ENCODE data around the gene SPEG. TPM values are rescaled to one million over a fixed set of nuclear protein-coding genes. Genes with fewer than 3 reads are reported as not detected.

SPEG gene
- total RNA-seq, 1 experiment from 2014 or later: 16.7 TPM

DNA sequence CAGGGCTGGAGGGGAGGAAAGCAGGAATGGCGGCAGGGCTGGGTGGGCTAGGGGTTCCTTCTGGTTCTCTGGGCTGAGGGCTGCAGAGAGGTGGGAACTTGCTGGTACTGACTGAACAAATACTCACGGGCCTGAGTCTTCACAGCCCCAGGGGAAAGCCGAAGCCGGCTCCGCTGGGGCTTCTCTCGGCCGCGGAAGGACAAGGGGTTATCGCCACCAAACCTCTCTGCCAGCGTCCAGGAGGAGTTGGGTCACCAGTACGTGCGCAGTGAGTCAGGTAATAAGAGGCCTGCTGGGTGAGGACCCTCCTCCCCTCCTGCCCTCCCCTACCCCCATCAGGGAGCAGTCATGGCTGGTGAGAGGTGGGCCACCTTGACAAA lies 50.5 kb downstream of the SPEG start:
- Mint-ChIP-seq H3K36me3 (ENCODE audit: insufficient read depth, unreplicated experiment) (no peaks in the 10 kb centered on the region), H3K4me1 (ENCODE audit: low read depth, unreplicated experiment) (no peaks in the 10 kb centered on the region), H3K4me3 (ENCODE audit: low read depth, unreplicated experiment) (no peak overlapping the region), H3K27ac (ENCODE audit: unreplicated experiment) (no peak overlapping the region), H3K9me3 (ENCODE audit: low read depth, unreplicated experiment) (no peaks in the 10 kb centered on the region), H3K27me3 (ENCODE audit: unreplicated experiment) (peaks cover 77% of the 10 kb centered on the region)
- no TSS peak for BruUV-seq (replicated peaks)
- CTCF ChIA-PET: interaction anchor here (0.6 to 4.3 kb wide), 3 partner anchors 10 to 26 kb away, joined by 3 to 15 read pairs (median 3); a partner anchor contains a TSS
- TF ChIP-seq, protein P1, sequence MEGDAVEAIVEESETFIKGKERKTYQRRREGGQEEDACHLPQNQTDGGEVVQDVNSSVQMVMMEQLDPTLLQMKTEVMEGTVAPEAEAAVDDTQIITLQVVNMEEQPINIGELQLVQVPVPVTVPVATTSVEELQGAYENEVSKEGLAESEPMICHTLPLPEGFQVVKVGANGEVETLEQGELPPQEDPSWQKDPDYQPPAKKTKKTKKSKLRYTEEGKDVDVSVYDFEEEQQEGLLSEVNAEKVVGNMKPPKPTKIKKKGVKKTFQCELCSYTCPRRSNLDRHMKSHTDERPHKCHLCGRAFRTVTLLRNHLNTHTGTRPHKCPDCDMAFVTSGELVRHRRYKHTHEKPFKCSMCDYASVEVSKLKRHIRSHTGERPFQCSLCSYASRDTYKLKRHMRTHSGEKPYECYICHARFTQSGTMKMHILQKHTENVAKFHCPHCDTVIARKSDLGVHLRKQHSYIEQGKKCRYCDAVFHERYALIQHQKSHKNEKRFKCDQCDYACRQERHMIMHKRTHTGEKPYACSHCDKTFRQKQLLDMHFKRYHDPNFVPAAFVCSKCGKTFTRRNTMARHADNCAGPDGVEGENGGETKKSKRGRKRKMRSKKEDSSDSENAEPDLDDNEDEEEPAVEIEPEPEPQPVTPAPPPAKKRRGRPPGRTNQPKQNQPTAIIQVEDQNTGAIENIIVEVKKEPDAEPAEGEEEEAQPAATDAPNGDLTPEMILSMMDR (IDR thresholded peaks at IDR 0.05; ENCODE audit: unreplicated experiment): no peak
- no peak for DNase-seq
- intact Hi-C loops (cut with micrococcal nuclease; ENCODE audit: unreplicated experiment): no loop called here

DNA sequence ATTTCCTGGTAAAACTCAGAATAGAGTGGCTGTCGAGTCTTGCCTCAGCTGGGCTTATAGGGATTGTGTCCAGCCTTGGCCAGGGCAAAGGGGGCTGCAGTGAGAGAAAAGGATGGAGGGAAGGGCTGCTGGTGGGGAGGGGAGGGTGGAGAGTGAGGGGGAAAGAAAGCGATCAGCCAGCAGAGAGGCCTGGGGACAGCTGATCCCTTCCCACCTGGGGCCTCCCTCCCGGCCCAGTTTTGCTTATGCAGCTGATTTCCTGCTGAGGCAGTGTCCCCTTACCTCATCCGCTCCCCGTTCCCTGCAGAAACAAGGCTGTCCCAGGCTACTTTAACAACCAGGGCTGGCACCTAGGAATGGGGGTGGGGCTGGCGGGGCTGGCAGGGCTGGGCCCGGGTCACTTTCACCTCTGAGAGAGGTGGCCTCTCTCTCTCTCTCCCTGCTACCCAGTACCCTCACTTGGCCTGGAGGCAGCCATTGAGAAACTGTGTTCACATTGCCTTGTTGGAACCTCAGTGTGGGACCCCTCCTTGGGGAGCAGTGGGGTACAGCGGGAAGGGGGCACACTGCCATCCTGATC lies 51.8 kb downstream of the SPEG start:
- no TSS peak for BruUV-seq (replicated peaks)
- TF ChIP-seq, protein P1 (IDR thresholded peaks at IDR 0.05; ENCODE audit: unreplicated experiment): no peak

DNA sequence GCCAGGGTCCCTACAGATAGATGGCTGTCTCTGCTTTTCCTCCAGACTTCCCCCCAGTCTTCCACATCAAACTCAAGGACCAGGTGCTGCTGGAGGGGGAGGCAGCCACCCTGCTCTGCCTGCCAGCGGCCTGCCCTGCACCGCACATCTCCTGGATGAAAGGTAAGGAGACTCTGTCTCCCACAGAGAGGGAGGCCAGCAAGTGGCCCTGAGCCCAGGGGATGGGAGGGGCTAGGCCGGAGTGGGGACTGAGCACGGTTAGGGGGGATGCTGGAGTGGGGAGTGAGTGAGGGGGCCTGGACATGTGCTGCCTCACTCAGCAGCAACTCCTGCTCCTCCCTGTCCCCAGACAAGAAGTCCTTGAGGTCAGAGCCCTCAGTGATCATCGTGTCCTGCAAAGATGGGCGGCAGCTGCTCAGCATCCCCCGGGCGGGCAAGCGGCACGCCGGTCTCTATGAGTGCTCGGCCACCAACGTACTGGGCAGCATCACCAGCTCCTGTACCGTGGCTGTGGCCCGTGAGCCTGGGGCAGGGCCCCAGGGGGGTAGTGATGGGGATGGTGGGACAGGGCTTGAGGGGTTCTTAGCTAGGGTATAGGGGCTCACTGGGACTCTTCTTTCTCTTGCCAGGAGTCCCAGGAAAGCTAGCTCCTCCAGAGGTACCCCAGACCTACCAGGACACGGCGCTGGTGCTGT lies 53.7 kb downstream of the SPEG start:
- peaks cover 69% of the 10 kb centered on the region for H3K27me3 Mint-ChIP-seq (ENCODE audit: unreplicated experiment)
- CTCF ChIA-PET: interaction anchor here (0.6 kb wide), 1 partner anchor 61 kb away, joined by 5 read pairs; no protein-coding TSS in a partner anchor
- no peak for DNase-seq
- no peaks in the 10 kb centered on the region for H3K9me3 Mint-ChIP-seq (ENCODE audit: low read depth, unreplicated experiment)
- H3K4me1 Mint-ChIP-seq (ENCODE audit: low read depth, unreplicated experiment): no peaks in the 10 kb centered on the region
- H3K4me3 Mint-ChIP-seq (ENCODE audit: low read depth, unreplicated experiment): no peak overlapping the region
- BruUV-seq (replicated peaks): no TSS peak
- H3K36me3 Mint-ChIP-seq (ENCODE audit: insufficient read depth, unreplicated experiment): no peaks in the 10 kb centered on the region
- intact Hi-C loops (cut with micrococcal nuclease; ENCODE audit: unreplicated experiment): no loop called here
- H3K27ac Mint-ChIP-seq (ENCODE audit: unreplicated experiment): no peak overlapping the region
- TF ChIP-seq, protein P1 (IDR thresholded peaks at IDR 0.05; ENCODE audit: unreplicated experiment): no peak

More for the DNA sequence above, 51.8 kb downstream of the SPEG start:
- Mint-ChIP-seq H3K4me1 (ENCODE audit: low read depth, unreplicated experiment) (no peaks in the 10 kb centered on the region), H3K36me3 (ENCODE audit: insufficient read depth, unreplicated experiment) (no peaks in the 10 kb centered on the region), H3K4me3 (ENCODE audit: low read depth, unreplicated experiment) (no peak overlapping the region), H3K27ac (ENCODE audit: unreplicated experiment) (no peak overlapping the region), H3K27me3 (ENCODE audit: unreplicated experiment) (peaks cover 69% of the 10 kb centered on the region), H3K9me3 (ENCODE audit: low read depth, unreplicated experiment) (no peaks in the 10 kb centered on the region)
- no peak for DNase-seq
- intact Hi-C loops (cut with micrococcal nuclease; ENCODE audit: unreplicated experiment): no loop called here
- CTCF ChIA-PET: interaction anchor here (0.5 to 4.3 kb wide), 6 partner anchors 9 to 90 kb away, joined by 3 to 15 read pairs (median 3); partner anchors contain the start of gene GMPPA

DNA sequence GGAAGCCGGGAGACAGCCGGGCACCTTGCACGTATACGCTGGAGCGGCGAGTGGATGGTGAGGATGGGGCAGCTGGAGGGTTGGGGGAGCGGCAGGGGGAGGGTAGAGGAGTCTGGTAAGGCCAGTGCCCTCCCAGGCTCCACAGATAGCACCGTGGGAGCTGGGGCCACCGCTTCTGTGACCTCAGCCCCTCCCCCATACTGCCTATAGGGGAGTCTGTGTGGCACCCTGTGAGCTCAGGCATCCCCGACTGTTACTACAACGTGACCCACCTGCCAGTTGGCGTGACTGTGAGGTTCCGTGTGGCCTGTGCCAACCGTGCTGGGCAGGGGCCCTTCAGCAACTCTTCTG lies 54.2 kb downstream of the SPEG start:
- H3K27ac Mint-ChIP-seq (ENCODE audit: unreplicated experiment): no peak overlapping the region
- BruUV-seq (replicated peaks): no TSS peak
- no peaks in the 10 kb centered on the region for H3K9me3 Mint-ChIP-seq (ENCODE audit: low read depth, unreplicated experiment)
- TF ChIP-seq, protein P1 (IDR thresholded peaks at IDR 0.05; ENCODE audit: unreplicated experiment): no peak
- H3K36me3 Mint-ChIP-seq (ENCODE audit: insufficient read depth, unreplicated experiment): no peaks in the 10 kb centered on the region
- H3K4me3 Mint-ChIP-seq (ENCODE audit: low read depth, unreplicated experiment): no peak overlapping the region
- H3K27me3 Mint-ChIP-seq (ENCODE audit: unreplicated experiment): peaks cover 69% of the 10 kb centered on the region
- H3K4me1 Mint-ChIP-seq (ENCODE audit: low read depth, unreplicated experiment): no peaks in the 10 kb centered on the region
- CTCF ChIA-PET: interaction anchor here (0.6 kb wide), 1 partner anchor 61 kb away, joined by 5 read pairs; no protein-coding TSS in a partner anchor
- intact Hi-C loops (cut with micrococcal nuclease; ENCODE audit: unreplicated experiment): no loop called here
- DNase-seq: no peak

Measured in Calu3 (cell line).